Tibial nerve (tissue), 4 donors: ENCODE results near the gene TANC2. TPM values are rescaled to one million over a fixed set of nuclear protein-coding genes. Genes with fewer than 3 reads are reported as not detected.

Experiments
- DNase-seq, 2 donors: peaks; one replicate each; pipeline ENCODE4 v3.0.0-alpha.2; 2019; ENCODE audit warnings: low spot score in 2 of 2
- H3K27ac ChIP-seq, 4 donors: fragments of 200-600 bp; sonication (generic) in 3 of 4; one replicate each; pipeline ENCODE4 v1.5.1; 2017 to 2019; ENCODE audit warnings: mild to moderate bottlenecking in 1 of 4
- H3K27me3 ChIP-seq, 2 donors: fragments of 200-600 bp; sonication (generic) in 1 of 2; one replicate each; pipeline versions ENCODE4 v1.5.1 to v1.6.0; 2017 to 2019
- H3K36me3 ChIP-seq, 3 donors: fragments of 200-600 bp; sonication (generic); one replicate each; pipeline ENCODE4 v1.5.1; 2018 to 2019
- H3K4me1 ChIP-seq, 4 donors: fragments of 200-600 bp; sonication (generic) in 3 of 4; one replicate each; pipeline ENCODE4 v1.5.1; 2017 to 2019
- H3K4me3 ChIP-seq, 4 donors: fragments of 200-600 bp; sonication (generic) in 3 of 4; one replicate each; pipeline ENCODE4 v1.5.1; 2017 to 2019; ENCODE audit warnings: mild to moderate bottlenecking in 1 of 4, moderate library complexity in 1 of 4
- H3K9me3 ChIP-seq, 4 donors: fragments of 200-600 bp; sonication (generic) in 3 of 4; one replicate each; pipeline ENCODE4 v1.5.1; 2017 to 2019
- CTCF ChIP-seq, 5 experiments: fragments of 200-600 bp in 3 of 5; fragments of 450-650 bp in 2 of 5; sonication (generic) in 3 of 5; IDR thresholded peaks; one replicate each; pipeline ENCODE4 v1.5.1; 2016 to 2019; ENCODE audit warnings: antibody characterized with exemption in 5 of 5, mild to moderate bottlenecking in 3 of 5, moderate library complexity in 2 of 5
- EP300 ChIP-seq, 2 donors: sonication (generic); formaldehyde crosslinking; IDR thresholded peaks; one replicate each; pipeline ENCODE4 v1.6.1; 2017; ENCODE audit warnings: antibody characterized with exemption in 2 of 2, mild to moderate bottlenecking in 1 of 2
- POLR2A ChIP-seq, 2 donors: fragments of 450-650 bp; IDR thresholded peaks; one replicate each; pipeline ENCODE4 v1.6.1; 2017; ENCODE audit warnings: antibody characterized with exemption in 2 of 2, mild to moderate bottlenecking in 2 of 2, moderate library complexity in 2 of 2
- WGBS, 2 donors: methylation state at CpG; one replicate each; pipeline ENCODE4 v1.1.5; 2018; 5-methylcytosine and 5-hydroxymethylcytosine counted together
- total RNA-seq, 4 donors: library from RNA; depleted of rRNA; stranded (reverse); fragments of >200 nt; gene quantifications; one replicate each; pipeline ENCODE4 v1.1.0, GENCODE V29; 2016

The TANC2 gene
- total RNA-seq, 4 donors from 2014 or later, result 36.1 to 46.8 (median 45.5) TPM

DNA sequence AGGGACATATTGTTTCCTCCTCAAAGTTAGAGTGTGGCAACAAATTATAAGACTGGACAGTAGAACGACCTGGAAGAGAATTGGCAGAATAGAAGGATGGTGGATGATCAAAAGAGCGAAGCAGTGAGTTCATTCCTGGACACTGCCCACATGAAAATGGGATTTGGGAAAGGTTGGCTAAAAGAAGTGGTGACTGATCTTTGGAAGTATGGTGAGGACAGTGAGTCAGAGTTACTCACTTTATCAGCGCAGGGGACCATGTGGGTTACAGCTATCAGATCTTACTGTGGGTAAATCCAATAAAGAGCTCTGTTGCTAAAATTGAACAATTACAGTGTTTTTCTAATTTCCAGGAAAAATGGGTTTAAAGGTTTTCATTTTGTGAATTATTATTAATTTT is 2.7 kb upstream of the TANC2 start:
- TF ChIP-seq POLR2A (IDR thresholded peaks at IDR 0.05), result no peak
- no peak for TF ChIP-seq CTCF (IDR thresholded peaks at IDR 0.05)
- TF ChIP-seq EP300 (IDR thresholded peaks at IDR 0.05), result no peak
- Histone ChIP-seq H3K9me3 (no peaks in the 10 kb centered on the region), H3K27ac (no peak overlapping the region), H3K4me3 (no peak overlapping the region), H3K36me3 (no peaks in the 10 kb centered on the region), H3K27me3 (no peaks in the 10 kb centered on the region), H3K4me1 (peaks cover 0 to 24% (median 7%) of the 10 kb centered on the region in 4 donors)
- DNase-seq, result no peak
- WGBS, 2 donors, result 71 to 78% methylated on average over 3 of the region's 3 CpGs

- Histone ChIP-seq H3K4me1 (peaks cover 0 to 33% (median 11%) of the 10 kb centered on the region in 4 donors), H3K4me3 (no peak overlapping the region), H3K27me3 (no peaks in the 10 kb centered on the region), H3K9me3 (no peaks in the 10 kb centered on the region), H3K36me3 (no peaks in the 10 kb centered on the region), H3K27ac (peak overlapping the region in 1 of 4 donors; percentile 94)
- TF ChIP-seq CTCF (IDR thresholded peaks at IDR 0.05), result no peak
- no peak for TF ChIP-seq EP300 (IDR thresholded peaks at IDR 0.05)
- no peak for TF ChIP-seq POLR2A (IDR thresholded peaks at IDR 0.05)
- no peak for DNase-seq
- 84 to 86% methylated on average over 4 of the region's 4 CpGs for WGBS, 2 donors
These were observed 1.5 kb upstream of the TANC2 start for GRCh38 chr17:62964506-62964905.

- Histone ChIP-seq H3K27me3 (no peaks in the 10 kb centered on the region), H3K4me3 (peak overlapping the region; percentile 22 to 98 (median 60)), H3K36me3 (no peaks in the 10 kb centered on the region), H3K9me3 (no peaks in the 10 kb centered on the region), H3K27ac (peak overlapping the region; percentile 72 to 94 (median 78)), H3K4me1 (peaks cover 0 to 34% (median 11%) of the 10 kb centered on the region in 4 donors)
- WGBS, 2 donors, result 63 to 67% methylated on average over 19 of the region's 19 CpGs
- no peak for TF ChIP-seq CTCF (IDR thresholded peaks at IDR 0.05)
- TF ChIP-seq POLR2A (IDR thresholded peaks at IDR 0.05), result no peak
- TF ChIP-seq EP300 (IDR thresholded peaks at IDR 0.05), result no peak
- DNase-seq, result no peak
These were observed 805 bp upstream of the TANC2 start for GRCh38 chr17:62965174-62965685.

DNA sequence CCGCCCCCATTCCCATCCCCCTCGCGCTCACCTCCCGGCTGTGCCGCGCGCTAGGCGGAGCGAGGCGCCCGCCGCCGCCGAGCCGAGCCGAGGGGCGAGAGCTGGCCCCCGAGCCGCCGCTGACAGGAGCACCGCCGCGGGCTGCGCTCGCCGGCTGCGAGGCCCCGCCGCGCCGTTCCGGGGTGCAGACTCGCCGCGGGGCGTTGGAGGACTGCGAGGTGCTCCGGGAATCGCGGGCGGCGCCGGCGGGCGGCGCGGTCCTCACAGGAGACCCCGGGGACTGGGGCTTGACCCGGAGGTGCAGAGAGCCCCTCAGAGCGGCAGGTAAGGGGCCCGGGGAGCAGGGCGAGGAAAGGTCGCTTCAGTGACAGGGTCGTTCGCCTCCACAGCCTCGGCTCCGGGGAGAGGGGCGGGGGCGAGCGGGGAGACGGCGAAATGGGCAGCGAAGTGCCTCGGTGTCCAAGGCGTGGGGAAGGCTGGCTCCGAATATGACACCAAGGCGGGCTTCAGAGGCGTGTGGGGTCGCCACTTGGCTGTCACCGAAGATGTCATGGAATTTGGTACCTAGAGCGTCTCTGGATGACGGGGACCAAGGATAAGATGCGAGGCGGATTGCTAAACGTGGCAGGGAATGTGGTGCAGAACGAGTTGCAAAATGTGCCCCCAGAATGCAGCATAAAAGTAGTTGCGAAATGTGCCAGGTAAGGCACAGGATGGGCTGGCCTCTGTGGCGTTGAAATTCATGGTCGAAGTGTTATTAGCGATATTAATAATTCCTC is 580 bp downstream of the TANC2 start:
- DNase-seq, result peak; percentile 19 to 25
- Histone ChIP-seq H3K27ac (peak overlapping the region; percentile 34 to 94 (median 76)), H3K4me1 (peaks cover 0 to 45% (median 11%) of the 10 kb centered on the region in 4 donors), H3K36me3 (no peaks in the 10 kb centered on the region), H3K4me3 (peak overlapping the region; percentile 60 to 98 (median 70)), H3K9me3 (no peaks in the 10 kb centered on the region), H3K27me3 (no peaks in the 10 kb centered on the region)
- WGBS, 2 donors, result 0 to 1% methylated on average over 34 to 64 of the region's 80 CpGs
- TF ChIP-seq EP300 (IDR thresholded peaks at IDR 0.05) (no peak), POLR2A (IDR thresholded peaks at IDR 0.05) (no peak), CTCF (IDR thresholded peaks at IDR 0.05) (no peak)

DNA sequence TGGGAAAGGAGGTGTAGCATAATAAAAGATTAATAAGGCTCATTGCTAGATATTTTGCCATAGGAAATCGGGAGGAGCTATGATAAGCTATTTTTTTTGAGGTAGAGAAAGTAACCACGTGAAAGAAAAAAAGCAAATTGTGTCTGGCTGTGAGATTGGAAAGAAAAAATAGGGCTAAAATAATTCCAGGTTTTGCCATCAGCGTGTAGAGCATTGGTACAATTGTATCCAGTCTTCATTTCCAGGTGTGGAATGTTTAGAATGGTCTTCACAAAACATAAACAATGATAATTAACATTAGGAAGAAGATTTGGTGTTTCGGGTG is 1.1 kb downstream of the TANC2 start:
- Histone ChIP-seq H3K4me1 (peaks cover 0 to 45% (median 11%) of the 10 kb centered on the region in 4 donors), H3K9me3 (no peaks in the 10 kb centered on the region), H3K36me3 (no peaks in the 10 kb centered on the region), H3K4me3 (peak overlapping the region; percentile 60 to 98 (median 70)), H3K27me3 (no peaks in the 10 kb centered on the region), H3K27ac (peak overlapping the region in 2 of 4 donors; percentile 67 to 94)
- 15 to 16% methylated on average over 4 of the region's 4 CpGs for WGBS, 2 donors
- TF ChIP-seq POLR2A (IDR thresholded peaks at IDR 0.05), result no peak
- no peak for TF ChIP-seq CTCF (IDR thresholded peaks at IDR 0.05)
- TF ChIP-seq EP300 (IDR thresholded peaks at IDR 0.05), result no peak
- DNase-seq, result no peak
